GM12891 (cell line): ENCODE results near the gene RIN3.

Source experiments
- DNase-seq: peaks from one replicate; pipeline ENCODE4 v3.0.0; 2011; ENCODE audit warnings: low spot score; ENCODE audit not compliant: insufficient read length
- FAIRE-seq: peaks from 2 replicates; lab custom pipeline; 2011; peaks lifted over from hg19 to GRCh38; lab: Jason Lieb, UNC
- PAX5 ChIP-seq: IDR thresholded peaks from 2 replicates; pipeline ENCODE4 v1.6.1; 2011; ENCODE audit warnings: low read length, moderate library complexity, mild to moderate bottlenecking; ENCODE audit not compliant: insufficient read depth, severe bottlenecking
- POLR2A ChIP-seq: IDR thresholded peaks from 2 replicates; pipeline ENCODE4 v1.6.1; 2011; ENCODE audit warnings: low read depth, low read length, control low read depth
- POLR2AphosphoS5 ChIP-seq: IDR thresholded peaks from 2 replicates; pipeline ENCODE4 v1.6.1; 2011; ENCODE audit warnings: low read depth, low read length, control low read depth
- POU2F2 ChIP-seq: IDR thresholded peaks from 2 replicates; pipeline ENCODE4 v1.6.1; 2011; ENCODE audit warnings: low read depth, mild to moderate bottlenecking, control low read depth, low read length, moderate library complexity
- SPI1 ChIP-seq: IDR thresholded peaks from 2 replicates; pipeline ENCODE4 v1.6.1; 2011; ENCODE audit warnings: low read depth, low read length, control low read depth
- TAF1 ChIP-seq: IDR thresholded peaks from 2 replicates; pipeline ENCODE4 v1.6.1; 2011; ENCODE audit warnings: low read depth, low read length, control low read depth

RIN3 gene

DNA sequence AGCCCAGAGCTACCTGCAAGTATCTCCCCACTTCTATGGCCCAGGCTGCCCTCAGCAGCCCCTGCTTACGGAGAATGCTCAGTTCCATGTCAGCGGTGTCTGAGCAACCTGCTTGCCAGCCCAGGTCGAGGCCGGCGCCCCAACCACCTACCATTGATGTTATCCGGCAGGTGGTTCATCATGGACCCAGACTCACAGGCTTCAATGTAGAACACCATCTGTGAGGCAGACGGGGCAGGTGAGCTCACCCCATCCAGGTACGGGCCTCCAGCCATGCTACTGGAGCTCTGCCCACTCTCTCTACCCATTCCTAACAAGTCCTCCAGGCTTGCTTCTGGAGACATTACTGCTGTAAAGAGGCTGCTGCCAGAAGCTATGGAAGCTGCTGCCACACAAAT lies 199.1 kb downstream of the RIN3 start:
- TF ChIP-seq POLR2AphosphoS5 (no peak), PAX5 (no peak)
- no peak for DNase-seq
- FAIRE-seq, result no peak

- DNase-seq (peak; percentile 71), FAIRE-seq (peak; percentile 91)
Measured at GRCh38 chr14:92714739-92715307, 201.2 kb downstream of the RIN3 start.

GRCh38 chr14:92716131-92716530 lies 202.6 kb downstream of the RIN3 start:
- FAIRE-seq (no peak), DNase-seq (no peak)
- TF ChIP-seq POLR2A (no peak), POU2F2 (no peak), PAX5 (no peak), TAF1 (no peak), SPI1 (no peak), POLR2AphosphoS5 (no peak)

- TF ChIP-seq SPI1 (no peak), POLR2AphosphoS5 (no peak), TAF1 (no peak), POU2F2 (no peak), POLR2A (no peak), PAX5 (no peak)
- DNase-seq (no peak), FAIRE-seq (peak; percentile 26)
Measured at GRCh38 chr14:92717571-92718042, 204.0 kb downstream of the RIN3 start.

DNA sequence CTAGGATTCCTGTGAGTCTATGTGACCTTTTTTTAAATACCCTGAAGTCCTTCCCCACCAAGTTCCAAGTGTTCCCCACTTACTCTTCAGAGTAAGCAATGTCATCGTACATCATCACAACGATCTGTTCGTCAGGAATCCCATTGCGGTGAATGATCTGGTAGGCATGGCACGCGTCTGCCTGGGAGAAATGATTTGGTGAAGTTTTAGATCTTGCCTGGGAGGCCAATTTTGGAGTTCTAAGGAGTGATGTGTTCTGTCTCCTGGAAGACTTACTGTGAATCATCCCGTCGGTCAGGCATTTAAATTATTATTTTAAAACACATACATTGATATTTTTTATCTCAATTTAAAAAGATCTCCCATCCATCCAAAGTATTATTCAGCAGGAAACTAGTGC lies 205.1 kb downstream of the RIN3 start:
- FAIRE-seq (no peak), DNase-seq (no peak)
- no peak for TF ChIP-seq POLR2AphosphoS5

GRCh38 chr14:92719421-92719820 lies 205.8 kb downstream of the RIN3 start:
- DNase-seq (no peak), FAIRE-seq (no peak)
- TF ChIP-seq POLR2AphosphoS5 (no peak), SPI1 (no peak), POLR2A (no peak), POU2F2 (no peak), TAF1 (no peak), PAX5 (no peak)

DNA sequence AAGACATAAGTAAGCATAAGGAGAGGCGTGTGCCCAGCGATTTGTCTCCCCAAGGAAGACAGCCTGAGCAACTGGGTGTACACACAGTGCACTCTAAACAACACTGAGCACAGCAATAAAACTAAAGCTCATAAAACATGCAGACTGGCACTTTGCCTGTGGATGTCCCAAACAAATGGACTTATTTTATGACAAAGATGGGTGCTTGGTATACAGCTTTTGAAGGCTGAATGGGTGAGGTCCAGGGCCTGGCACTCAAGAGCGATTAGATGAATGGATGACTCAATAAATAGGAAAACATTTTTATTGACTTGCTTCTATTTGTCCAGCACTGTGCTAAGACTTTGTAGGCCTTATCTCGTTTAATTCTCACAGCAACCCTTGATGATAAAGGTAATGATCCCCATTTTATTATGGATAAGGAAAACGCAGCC lies 206.3 kb downstream of the RIN3 start:
- FAIRE-seq (no peak), DNase-seq (no peak)
- TF ChIP-seq SPI1 (no peak), POLR2A (no peak), TAF1 (no peak), POLR2AphosphoS5 (no peak)

DNA sequence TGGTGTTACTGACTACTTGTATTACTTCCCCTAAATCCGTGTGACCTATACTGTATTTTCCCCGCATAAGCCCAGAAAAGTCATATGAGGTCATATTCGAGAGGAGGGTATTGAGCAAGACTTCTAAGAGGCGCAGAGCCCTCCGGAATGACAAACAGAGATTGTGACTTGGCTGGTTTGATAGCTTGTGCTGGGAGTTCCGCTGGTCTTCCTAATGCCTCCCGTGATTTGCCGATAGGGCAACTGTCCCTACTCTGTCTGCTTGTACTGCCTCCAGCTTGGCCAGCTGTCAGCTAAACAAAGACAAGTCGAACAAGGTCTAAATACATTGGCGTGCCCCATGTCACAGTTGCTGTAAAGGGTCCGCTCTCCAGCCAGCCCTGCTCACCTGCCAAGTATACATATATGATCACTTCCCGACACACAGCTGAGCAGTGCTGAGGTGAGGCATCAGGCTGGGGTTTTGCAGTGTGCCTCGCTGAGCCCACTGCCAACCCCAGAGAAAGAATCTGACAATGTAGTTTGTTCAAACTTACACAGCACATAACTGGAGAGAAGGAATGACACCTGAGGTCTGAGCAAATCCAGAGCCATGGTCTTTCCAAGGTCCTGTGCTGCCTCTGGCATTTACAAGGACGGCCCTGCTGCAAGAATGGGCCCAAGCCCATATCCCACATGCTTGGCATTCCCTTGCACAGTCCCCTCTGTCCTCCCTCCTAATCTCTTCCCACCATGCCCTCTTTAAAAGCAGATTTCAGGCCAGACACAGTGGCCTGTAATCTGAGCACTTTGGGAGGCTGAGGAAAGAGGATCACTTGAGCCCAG lies 211.1 kb downstream of the RIN3 start:
- FAIRE-seq (peak; percentile 9), DNase-seq (no peak)
- no peak for TF ChIP-seq TAF1
- TF ChIP-seq POLR2A, result no peak
- no peak for TF ChIP-seq POLR2AphosphoS5
- no peak for TF ChIP-seq PAX5
- no peak for TF ChIP-seq SPI1
- TF ChIP-seq POU2F2, result no peak

- FAIRE-seq (no peak), DNase-seq (no peak)
Measured at GRCh38 chr14:92726135-92726932, 212.8 kb downstream of the RIN3 start.

DNA sequence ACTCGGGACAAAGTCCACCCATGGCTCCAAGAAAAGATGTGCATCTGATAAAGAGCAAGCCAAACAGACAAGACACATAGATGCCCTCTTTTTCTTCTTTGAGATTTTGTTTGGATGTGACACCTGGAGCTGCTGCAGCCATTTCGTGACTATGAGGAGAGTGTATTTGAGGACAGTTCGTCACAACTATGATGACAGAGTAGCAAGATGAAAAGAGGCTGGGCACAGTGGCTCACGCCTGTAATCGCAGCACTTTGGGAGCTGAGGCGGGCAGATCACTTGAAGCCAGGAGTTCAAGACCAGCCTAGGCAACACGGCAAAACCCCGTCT lies 213.3 kb downstream of the RIN3 start:
- FAIRE-seq (no peak), DNase-seq (no peak)
- TF ChIP-seq POU2F2 (no peak), POLR2A (no peak), POLR2AphosphoS5 (no peak), PAX5 (no peak), TAF1 (no peak), SPI1 (no peak)

More at GRCh38 chr14:92726135-92726932, 212.8 kb downstream of the RIN3 start:
- TF ChIP-seq POLR2A (0 out of 2 replicates have a peak, but pooled peaks have one; percentile 27), PAX5 (no peak)
